ENCODE results near the gene AKT3. TPM values are rescaled to one million over a fixed set of nuclear protein-coding genes. Genes with fewer than 3 reads are reported as not detected.

Gene AKT3
- 15.0 and 20.5 TPM in 2 replicates for total RNA-seq

DNA sequence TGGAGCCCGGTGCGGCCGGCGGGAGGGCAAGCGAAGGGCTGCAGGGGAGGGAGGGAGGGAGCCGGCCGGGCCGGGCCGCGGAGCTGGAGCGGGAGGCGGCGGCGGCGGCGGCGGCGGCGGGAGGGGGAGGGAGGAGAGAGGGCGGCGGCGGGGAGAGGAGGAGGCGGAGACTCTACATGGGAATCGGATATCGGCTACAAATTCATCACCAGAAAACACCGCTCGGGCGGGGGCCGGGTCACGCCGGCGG, at the start of gene AKT3:
Gene AKT3 (minus strand): TSS at position 42 of the 250 bp plus-strand sequence. CDS start 7,073 bp downstream, outside the sequence.

Other genes starting within 250 kb of the AKT3 start
- gene ZBTB18, start 201.0 kb upstream of the AKT3 start, total RNA-seq, result 4.7 and 5.6 TPM in 2 replicates